GM03348 (cell line): ENCODE measurements around the gene CLMP.
A peak's percentile ranks its signal among the peaks of the same experiment; 100 is the strongest.
"Not testable (repeated sequence)": the region's sequence is repeated elsewhere in the genome, so short reads cannot be mapped to it uniquely, and the experiment has no call there.

Experiments
- DNase-seq: peaks from one replicate; pipeline ENCODE4 v3.0.0; 2012; ENCODE audit warnings: low spot score

Gene CLMP

DNA sequence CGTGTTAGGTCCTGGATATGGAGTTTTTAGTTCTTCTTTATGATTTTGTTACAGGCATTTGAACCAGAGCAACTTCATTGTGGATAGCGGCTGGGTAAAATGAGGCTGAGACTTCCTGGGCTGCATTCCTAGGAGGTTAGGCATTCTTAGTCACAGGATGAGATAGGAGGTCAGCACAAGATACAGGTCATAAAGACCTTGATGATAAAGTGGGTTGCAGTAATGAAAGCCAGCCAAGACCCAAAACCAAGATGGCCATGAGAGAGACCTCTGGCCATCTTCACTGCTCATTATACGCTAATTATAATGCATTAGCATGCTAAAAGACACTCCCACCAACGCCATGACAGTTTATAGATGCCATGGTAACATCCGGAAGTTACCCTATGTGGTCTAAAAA lies 23.4 kb upstream of the CLMP start:
- no peak for DNase-seq

DNA sequence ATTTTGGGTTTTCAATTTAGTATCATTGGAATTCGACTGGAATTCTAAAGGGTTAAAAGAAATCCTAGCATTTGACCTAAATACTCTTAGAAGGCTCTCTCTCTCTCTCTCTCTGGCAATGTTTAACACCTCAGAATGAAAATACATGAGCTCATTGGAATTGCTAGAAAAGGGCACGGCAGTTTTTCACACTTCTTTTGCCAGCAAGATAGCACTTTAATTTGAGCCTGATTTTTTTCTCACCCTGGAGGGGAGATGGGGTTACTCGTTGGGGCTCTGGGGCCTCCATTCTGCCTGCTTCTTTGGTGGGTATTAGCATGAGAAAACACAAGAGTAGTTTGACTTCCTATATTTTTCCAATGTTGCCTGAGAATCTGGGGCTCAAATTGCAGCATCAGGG lies 22.8 kb upstream of the CLMP start:
- no peak for DNase-seq

DNA sequence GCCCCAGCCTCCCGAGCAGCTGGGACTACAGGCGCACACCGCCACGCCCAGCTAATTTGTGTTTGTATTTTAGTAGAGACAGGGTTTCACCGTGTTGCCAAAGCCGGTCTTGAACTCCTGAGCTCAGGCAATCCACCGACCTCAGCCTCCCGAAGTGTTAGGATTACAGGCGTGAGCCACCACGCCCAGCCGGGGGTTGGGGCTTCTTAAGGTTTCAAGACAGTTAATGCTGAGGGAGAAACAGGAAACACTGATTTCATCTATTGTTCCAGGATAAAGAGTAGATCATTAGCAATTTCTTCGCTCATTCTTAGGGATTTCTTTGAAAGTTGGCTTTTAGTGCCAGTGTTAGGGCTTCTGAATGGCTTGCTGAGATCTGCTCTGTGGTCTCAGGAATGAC lies 21.2 kb upstream of the CLMP start:
- DNase-seq, result no peak

DNA sequence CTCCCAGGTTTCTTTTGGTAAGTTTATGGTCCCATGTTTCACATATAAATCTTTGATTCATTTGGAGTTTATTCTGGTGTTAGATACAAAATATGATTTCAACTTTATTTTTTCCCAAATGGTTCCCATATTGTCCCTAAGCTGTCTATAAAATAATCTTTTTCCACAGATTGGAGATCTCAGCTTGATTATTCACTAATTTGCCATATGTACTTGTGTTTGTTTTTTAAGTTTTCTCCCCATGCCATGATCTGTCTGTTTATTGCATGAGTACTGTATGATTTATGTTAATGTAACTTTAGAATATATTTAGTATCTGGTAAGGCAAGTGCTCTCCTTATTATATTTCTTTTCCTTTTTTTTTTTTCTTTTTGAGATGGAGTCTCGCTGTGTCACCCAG lies 19.9 kb upstream of the CLMP start:
- DNase-seq, result no peak

DNA sequence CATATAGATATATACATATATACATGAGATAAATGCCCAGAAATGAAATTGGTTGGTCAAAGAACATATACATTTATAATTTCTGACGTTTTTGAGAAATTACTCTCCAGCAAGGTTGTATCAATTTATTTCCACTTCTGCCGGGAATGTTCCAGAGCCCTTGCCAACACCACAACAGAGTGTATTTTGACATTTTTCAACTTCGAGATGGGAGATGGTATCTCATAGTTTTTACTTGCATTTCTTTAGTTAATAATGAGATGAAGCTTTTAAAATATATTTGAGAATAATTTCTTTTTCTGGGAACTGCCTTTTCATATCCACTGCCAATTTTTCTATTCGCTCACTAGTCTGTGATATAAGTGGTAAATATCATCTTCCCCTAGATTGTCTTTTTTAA lies 19.3 kb upstream of the CLMP start:
- DNase-seq, result no peak

DNA sequence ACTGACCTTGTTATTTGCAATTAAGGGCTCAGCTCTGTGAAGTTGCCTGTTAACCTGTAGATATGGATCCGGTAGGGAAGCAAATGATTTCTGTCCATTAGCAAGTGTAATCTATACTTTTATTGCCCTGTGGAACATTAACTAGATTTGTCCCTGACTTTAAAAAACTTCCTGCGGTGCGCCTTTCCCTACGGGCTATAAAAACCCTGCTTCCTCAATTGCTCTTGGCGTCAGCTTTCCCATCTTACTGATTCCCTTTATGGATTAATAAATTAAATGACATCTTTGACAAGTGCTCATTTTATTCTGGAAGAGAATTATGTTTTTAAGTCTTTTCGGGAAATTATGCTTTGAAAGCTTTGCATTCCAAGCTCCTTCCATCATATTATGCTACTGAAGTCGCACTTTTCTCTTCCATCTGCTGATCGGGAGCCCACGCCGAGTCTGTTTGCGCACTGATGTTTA lies 18.3 kb upstream of the CLMP start:
- no peak for DNase-seq

DNA sequence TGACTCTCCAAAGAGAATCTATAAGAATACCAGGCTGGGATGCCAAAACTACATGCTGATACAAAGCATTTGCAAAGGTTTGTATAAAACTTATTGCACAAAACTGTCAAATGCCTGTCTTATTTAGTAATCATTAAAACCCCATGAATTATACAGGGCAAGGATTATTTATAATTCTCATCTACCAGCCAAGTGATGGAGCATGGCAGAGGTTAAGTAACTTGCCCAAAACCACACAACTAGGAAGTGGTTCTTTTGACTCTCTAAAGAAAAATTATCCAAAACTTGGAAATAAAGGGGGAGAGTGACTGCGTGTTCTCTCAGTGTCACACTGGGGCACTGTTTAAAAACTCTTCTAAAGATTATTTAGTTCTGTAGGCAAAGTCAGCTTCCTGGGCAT lies 17.4 kb upstream of the CLMP start:
- DNase-seq, result no peak

DNA sequence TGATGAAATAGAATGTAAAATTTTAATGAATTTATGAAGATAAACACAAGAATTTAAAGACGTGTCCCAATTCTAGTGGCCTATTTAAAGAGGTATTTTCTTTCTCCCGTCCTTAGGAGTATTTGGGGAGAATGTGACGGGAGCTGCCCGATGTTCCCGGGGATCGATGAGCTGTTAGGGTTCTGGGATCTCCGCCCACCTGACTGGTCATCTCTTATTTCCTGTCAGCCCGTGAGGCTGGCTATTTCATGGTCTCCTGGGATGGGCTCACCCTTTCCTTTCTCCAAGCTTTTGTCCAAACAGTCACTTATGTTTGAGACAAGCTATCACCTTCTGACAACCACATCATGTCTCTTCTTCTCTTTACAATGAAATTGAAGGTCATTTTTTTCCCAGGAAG lies 16.9 kb upstream of the CLMP start:
- DNase-seq, result peak; percentile 57

DNA sequence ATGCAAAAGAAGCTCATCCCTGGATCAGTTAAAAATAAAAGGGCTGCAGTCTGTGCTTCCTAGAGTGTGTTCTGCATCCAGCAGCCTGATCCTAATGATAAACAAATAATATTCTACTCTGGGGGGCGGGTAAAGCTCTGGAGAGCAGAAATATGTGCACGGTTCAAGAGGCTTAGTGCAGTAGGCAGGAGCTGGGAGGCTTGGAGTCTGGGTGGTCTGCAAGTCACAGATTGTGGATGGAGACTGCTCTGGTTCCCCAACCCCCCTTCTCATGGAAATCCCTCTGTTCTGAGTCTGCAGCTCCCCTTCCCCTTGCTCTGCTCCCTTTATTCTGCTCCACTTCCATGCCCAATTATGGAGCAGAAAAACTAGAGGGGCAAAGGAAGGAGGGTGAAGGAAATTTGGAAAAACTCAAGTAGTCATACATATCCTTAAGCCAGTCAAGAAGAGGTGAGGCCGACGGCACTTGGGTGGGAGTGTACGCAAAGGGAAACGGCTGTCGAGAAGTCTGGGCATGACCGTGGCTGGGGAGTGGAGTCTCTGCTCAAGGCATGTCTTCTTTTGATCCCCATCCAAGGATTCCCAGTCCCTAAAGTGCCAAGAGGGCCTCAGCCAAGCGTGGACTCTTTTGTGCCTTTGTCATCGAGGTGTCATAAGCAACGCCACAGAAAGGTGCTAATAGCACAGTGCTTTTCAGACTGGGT lies 16.3 kb upstream of the CLMP start:
- no peak for DNase-seq

DNA sequence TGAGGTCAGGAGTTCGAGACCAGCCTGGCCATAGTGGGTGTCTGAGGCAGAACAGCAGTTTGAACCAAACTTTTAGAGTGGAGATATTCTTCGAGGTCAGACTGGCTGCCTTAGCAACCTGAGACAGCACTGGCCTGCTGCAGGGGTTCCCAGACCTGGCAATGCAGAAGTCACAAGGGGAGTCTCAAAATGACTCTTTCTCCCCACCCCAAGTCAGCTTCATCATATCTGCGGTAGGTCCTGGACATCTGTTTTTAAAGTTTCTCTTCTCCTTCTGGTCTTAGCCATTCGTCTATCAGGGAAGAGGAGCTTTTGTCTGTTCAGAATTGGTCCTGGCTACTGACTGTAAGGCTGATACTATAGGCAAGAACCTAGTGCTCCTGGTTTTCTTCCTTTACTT lies 14.5 kb upstream of the CLMP start:
- no peak for DNase-seq

DNA sequence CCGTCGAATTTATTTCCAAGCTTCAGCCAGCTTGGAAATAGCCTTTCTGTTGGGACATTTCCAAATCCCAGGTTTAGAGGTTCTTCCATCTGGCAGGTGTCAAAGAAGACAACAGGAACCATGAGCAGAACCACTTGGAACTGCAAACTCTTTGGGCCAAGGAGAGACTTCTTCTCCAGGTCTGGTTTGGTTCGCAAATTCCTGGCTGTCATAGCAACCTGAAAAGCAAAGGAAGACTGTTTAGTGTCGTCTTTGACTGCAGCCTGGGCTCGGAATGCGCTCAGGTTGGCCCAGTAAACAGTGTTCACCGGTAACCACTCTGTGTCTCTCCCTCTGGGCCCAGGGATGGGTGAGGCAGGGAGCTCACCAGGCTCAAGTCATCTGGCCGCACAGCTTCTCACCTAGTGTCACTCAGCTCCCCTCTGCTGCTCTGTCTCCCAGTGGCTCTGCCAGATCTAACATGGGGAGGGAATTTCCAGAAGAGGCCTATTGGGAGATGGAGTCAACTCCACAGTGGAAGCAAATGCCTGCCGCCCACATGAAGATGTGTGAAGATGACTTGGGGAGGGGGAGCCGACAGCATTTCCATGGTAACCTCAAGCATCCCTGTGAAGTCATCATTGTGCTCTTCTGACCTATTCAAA lies 11.9 kb upstream of the CLMP start:
- no peak for DNase-seq

DNA sequence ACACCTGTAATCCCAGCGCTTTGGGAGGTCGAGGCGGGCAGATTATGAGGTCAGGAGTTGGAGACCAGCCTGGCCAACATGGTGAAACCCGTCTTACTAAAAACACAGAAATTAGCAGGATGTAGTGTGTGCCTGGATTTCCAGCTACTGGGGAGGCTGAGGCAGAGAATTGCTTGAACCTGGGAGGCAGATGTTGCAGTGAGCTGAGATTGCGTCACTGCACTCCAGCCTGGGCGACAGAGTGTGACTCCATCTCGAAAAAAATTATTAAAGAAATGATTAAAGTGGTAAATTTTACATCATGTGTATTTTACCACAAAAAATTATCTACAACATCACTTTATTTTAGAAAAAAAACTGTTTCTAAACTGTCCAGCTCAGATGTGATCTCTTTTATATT lies 11.0 kb upstream of the CLMP start:
- DNase-seq, result not testable (repeated sequence)

DNA sequence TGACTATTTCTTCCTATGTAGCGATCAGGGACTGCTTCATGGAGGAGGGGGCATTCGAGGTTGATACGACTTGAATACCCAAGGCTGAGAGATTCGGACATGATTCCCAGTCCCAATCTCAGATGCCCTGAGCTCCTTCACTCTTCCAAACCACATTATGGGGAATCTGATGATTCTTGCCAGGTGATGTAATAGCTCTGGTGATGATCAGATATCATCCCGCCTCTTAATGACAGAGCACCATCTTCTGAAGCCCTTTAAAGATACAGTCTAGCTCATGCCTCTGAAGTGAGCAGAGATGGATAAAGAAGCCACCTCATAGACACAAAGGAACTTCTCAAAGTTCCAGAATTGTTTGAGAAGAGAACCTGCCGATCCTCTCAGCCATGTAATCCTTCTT lies 8.9 kb upstream of the CLMP start:
- DNase-seq, result no peak

DNA sequence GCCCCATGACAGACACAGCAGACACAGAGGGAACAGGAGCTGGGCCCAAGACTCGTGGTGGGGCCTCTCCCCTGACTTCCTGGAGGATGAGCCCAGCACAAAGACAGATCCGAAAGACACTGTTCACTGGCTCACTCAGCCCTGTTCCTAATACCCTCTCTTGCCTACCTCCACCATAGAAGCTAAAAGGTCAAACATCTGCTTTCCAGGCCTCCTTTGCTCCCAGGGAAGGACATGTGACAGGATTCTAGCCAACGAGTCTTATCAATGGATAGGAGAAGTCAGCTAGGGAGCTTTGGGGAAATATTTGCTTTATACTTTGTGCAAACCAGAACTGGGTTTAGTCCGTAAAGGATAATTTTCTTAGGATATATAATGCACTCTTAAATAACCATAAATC lies 8.4 kb upstream of the CLMP start:
- no peak for DNase-seq

DNA sequence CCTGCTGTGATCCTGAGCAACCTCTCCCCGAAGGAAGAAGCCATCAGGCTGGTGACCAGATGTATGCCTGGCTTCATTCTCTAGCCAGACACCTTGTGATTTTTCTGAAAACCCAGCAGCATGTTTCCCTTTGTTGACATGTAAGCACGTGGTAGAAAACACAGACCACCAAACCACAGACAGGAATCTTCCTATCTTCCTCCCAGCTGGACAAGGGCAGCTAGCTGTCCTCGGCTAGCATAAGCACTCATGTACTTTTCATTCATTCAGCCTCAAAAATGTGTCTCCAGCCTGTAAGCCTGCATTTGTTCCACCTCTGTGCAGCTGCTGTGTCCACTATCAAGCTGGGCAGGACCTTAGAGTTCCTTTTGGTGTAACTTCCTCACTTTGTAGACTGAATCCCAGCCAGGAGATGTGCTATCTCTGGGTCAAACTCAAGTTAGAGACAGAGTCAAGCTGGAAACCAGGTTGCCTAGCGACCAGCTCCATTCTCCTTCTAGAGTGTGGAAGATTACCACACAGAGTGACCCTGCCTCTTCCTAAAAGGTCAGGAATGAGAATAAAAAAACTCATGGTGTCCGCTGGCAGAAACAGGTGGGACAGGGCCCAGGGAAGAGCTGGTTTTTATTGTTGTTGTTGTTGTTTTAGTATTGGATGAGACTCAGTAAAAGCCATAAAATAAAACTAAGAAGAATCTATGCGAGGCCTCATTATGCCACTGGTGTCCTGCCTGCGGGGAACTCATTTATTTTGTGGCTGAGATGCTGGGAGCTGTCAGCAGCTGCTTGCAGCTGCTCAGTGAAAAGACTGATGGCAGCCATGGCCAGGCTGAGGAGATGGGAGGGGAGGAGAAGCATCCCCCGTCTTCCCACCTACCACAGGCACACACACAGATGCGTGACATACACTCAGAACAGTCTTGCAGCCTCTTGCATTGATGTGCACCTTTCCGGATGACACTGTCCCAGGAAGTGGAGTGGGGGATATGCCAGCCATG lies 7.4 kb upstream of the CLMP start:
- no peak for DNase-seq

DNA sequence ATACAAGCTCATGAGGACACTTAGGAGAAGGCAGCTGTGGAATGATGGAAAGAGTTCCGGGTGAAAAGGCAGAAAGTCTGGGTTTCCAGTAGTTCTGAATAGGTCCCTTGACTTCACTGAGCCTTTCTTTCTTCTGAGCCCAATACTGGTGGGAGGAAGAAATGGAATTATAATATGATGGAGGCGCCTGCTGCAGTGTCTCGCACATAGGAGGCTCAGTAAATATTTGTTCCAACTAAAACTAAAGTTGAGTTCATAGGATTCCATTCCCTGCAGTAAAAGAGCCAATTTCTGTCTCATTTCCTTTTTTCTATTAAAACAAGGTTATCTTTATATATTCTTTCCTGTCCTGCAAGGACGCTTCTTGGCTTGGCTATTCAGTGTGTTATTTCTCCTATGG lies 5.2 kb upstream of the CLMP start:
- DNase-seq, result no peak

DNA sequence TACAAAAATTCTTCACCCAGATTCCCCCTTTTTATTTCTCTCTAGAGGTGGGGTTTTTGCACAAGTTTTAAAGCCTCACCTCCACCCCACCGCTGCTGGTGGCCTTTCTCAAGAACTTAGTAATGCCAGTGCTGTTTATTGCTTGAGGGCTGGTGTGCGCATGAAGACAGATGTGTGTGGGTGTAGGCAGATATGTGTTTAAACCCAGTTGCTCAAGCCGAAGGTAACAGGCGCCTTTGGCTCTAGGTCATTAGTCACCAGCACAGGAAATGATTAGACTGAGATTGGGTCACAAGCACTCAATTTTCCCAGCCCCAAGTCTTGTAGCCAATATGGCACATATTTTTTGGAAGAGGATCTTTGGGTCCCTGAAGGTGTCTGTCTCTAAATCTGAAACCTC lies 2.7 kb upstream of the CLMP start:
- DNase-seq, result peak; percentile 80

DNA sequence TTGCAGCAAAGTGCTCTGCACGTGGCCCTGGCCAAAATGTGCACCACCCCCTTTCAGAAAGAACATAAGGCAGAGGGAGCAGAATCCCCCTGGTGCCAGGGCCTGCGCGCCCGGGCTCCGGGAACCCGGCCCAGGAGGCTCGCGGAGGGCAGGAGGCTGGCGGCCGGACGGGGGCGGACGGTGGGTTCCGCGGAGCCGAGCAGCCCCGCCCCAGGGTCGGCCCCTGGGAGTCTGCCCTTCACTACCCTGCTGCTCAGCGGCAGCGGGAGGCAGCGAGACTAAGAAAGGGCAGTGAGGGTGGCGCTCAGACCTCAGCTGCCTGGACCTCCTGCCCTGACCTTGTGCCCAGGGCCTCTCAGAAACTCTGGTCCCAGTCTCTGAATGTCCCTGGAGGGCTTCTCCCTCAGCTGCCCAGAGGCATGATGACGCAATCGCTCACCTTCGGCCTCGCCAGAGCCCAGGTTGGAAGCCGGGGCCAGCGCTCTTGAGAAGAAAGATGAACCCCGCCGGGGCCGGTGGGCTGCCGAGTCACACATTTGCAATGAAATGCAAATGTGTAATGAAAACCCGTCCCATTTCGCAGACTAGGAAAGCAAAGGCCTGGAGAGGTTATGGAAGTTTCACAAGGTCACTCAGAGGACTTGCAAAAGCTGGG lies 1.1 kb upstream of the CLMP start:
- no peak for DNase-seq

DNA sequence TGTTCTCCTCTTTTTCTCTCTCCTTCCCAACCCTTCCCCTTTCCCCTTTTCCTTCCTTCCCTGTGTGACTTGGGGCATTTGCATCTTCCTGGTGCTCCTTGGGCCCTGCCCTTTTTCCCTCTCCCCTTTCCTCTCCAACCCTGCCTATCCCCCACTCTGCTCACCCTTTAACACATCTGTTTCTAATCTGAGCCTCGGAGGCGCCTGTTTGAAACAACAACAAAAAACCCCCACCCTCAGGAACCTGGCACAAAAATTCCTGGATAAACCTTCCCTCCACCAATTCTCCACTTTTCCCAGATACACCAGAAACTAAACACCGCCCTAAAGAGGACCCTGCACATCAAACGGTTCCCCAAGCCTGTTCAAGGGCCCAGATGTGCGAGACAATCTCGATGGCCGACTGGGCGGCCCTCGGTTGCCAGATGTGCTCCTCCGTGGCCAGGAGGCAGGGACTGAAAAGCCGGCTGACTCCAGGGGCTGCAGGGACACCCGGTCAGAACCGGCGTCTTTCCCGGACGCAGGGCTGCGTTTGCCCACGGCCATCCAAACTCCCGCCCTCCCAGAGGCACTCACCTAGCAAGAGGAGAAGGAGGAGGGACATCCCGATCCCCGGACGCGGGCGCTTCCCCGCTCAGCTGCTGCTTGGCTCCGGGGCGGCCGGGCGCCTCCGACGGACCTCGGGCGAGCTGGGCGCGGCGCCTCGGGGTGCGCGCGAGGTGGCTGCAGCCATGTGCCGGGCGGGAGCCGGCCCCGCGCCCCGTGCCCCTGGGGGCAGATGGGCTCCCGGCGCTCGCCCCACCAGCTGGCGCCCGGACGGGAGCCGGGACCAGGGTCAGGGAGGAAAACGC lies 486 bp downstream of the CLMP start:
- DNase-seq, result peak; percentile 61

DNA sequence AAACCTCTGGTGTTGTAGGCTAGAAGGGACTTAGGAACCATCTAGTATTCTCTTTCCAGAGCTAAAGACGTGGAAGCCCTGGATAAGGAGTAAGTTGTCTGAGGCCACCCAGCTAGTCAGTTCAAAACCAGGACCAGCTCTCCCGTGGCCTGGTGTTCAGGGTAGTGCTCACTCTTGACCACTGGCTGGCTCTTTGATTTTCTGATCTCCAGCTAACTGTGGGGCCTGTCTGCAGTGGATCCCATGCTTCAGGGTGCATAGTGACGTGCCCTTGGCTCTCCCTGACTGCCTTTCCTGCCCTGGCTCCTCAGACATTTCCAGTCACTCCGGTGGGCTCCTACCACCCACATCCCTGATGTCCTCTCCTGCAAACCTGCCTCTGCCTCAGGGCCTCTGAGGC lies 1.3 kb downstream of the CLMP start:
- DNase-seq, result no peak

DNA sequence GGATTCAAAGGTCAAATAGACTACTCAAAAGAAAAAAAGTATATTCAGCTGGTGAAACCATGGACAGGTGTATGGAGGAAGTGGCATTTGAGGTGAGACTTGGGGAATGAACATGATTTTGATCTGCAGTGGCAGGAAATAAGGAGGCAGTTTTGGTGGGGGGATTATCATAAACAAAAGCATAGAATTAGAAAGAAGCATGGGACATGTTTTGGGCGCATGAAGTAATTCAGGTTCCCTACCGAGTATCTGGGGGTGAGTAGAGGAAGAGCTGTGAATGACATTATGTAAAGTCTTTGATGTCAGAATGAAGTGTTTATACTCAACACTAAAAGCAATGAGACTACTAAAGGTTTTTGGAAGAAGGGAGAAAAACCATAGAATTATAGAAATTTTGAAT lies 3.1 kb downstream of the CLMP start:
- DNase-seq, result no peak
